Activated T-helper 9 cell treated with anti-CD3 and anti-CD28 coated beads, Interleukin-2, amount 50 U/mL, for 16 hours (primary cell): ENCODE measurements around the gene ZNF438.
"Not testable (repeated sequence)": the region's sequence is repeated elsewhere in the genome, so short reads cannot be mapped to it uniquely, and the experiment has no call there.

Experiments
- DNase-seq: peaks from one replicate; pipeline ENCODE4 v3.0.0-alpha.2; 2020; ENCODE audit warnings: low read depth

ZNF438 gene

GRCh38 chr10:30803058-30803457, 228.6 kb downstream of the ZNF438 start:
- DNase-seq: no peak

GRCh38 chr10:30800368-30800767, 231.3 kb downstream of the ZNF438 start:
- no peak for DNase-seq

DNA sequence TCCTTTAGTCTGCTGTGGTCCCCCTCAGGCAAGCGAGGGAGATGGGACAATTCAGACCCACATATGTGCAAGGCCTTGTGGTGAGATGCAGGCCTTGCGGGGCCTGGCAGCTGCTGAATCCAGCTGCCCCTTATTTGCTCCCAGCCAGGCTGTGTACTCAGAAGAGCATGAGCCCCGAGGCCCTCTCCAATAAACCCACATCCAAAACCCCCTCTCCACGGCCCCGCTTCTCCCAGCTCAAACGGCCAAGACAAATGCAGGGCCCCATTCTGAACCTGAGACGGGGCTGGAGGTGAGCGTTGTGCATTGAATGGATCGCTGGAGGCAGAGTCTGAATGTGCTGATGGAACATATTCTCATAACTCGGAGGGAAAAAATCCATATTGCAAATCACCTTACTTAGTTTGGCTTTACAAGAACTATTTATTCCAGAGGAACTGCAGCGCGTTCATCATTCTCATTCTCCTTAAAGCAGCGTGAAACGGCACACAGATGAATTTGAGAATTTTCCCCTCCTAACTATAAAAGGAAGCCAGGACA, 232.9 kb downstream of the ZNF438 start:
- DNase-seq: no peak

DNA sequence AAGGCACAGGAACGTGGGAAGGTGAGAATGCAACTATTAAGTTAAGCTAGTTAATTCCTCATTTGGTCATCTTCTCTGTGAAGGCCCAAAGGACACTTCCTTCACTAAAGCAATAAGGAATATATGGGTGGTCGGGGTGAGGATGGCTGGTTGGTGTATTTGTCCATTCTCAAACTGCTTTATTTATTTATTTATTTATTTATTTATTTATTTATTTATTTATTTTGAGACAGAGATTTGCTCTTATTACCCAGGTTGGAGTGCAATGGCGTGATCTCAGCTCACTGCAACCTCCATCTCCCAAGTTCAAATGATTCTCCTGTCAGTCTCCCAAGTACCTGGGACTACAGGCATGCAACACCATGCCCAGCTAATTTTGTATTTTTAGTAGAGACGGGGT, 236.6 kb downstream of the ZNF438 start:
- DNase-seq: not testable (repeated sequence)
